Upper lobe of right lung (tissue), 1 donor: ENCODE measurements around the gene RANBP3. TPM values are rescaled to one million over a fixed set of nuclear protein-coding genes. Genes with fewer than 3 reads are reported as not detected.

Experiments
- ATAC-seq: fragments of 200-7000 bp; cut with Tn5 transposase; one replicate; pipeline ENCODE4 v1.9.1; 2020; ENCODE audit warnings: mild to moderate bottlenecking, moderate library complexity
- DNase-seq: peaks from one replicate; pipeline ENCODE4 v3.0.0-alpha.2; 2020
- H3K27ac ChIP-seq: fragments of 200-600 bp; one replicate; pipeline ENCODE4 v1.8.0; 2022
- H3K27me3 ChIP-seq: fragments of 200-600 bp; one replicate; pipeline ENCODE4 v1.8.0; 2022; ENCODE audit warnings: mild to moderate bottlenecking
- H3K36me3 ChIP-seq: fragments of 200-600 bp; one replicate; pipeline ENCODE4 v1.8.0; 2022
- H3K4me1 ChIP-seq: fragments of 200-600 bp; one replicate; pipeline ENCODE4 v1.8.0; 2022
- H3K4me3 ChIP-seq: fragments of 200-600 bp; one replicate; pipeline ENCODE4 v1.8.0; 2022; ENCODE audit warnings: mild to moderate bottlenecking
- H3K9me3 ChIP-seq: fragments of 200-600 bp; one replicate; pipeline ENCODE4 v1.8.0; 2022
- intact Hi-C: fragments of 100-400 bp; cut with DNase I; formaldehyde crosslinking; loops from one replicate; pipeline ENCODE4 v1.11.0; 2022
- total RNA-seq: library from RNA; stranded (reverse); fragmentation: NEBNext Ultra II Directional; extraction: Animal tissue kit (Norgen Biotek cat#: 25700); gene quantifications from one replicate; pipeline ENCODE4 v1.2.1, GENCODE V29; 2021
- TF ChIP-seq, protein P1 (sequence below): fragments of 200-600 bp; IDR thresholded peaks from one replicate; pipeline ENCODE4 v1.8.0; 2022; ENCODE audit warnings: antibody characterized with exemption
- donor health status: DM: no; HTN: yes; CAD: no; lungs with severe emphysema.

The RANBP3 gene
- total RNA-seq, 1 donor from 2014 or later: 65.5 TPM

DNA sequence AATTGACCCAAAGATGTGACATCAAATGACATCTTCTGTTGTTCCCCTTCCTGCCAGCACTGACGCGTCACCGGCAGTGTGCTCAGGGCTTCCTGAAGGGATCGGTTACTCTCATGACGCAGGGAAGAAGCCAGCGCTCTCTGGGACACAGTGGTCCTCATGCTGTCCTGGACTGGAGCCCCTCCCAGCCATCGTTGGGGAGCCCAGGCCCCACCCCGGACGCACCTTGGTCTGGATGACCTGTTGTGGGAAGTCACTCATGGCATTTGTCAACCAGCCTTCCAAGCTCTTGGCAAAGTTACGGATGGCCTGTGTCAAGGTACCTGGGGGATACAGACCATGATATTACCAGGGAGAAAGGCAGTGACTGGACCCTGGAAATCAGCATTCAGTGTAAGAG is 26.0 kb upstream of the RANBP3 start:
- Histone ChIP-seq H3K36me3 (peaks cover 11% of the 10 kb centered on the region), H3K4me3 (no peak overlapping the region), H3K9me3 (no peaks in the 10 kb centered on the region), H3K27me3 (no peaks in the 10 kb centered on the region), H3K27ac (no peak overlapping the region), H3K4me1 (no peaks in the 10 kb centered on the region)
- no peak for DNase-seq
- intact Hi-C loops: no loop called here
- TF ChIP-seq, protein P1, sequence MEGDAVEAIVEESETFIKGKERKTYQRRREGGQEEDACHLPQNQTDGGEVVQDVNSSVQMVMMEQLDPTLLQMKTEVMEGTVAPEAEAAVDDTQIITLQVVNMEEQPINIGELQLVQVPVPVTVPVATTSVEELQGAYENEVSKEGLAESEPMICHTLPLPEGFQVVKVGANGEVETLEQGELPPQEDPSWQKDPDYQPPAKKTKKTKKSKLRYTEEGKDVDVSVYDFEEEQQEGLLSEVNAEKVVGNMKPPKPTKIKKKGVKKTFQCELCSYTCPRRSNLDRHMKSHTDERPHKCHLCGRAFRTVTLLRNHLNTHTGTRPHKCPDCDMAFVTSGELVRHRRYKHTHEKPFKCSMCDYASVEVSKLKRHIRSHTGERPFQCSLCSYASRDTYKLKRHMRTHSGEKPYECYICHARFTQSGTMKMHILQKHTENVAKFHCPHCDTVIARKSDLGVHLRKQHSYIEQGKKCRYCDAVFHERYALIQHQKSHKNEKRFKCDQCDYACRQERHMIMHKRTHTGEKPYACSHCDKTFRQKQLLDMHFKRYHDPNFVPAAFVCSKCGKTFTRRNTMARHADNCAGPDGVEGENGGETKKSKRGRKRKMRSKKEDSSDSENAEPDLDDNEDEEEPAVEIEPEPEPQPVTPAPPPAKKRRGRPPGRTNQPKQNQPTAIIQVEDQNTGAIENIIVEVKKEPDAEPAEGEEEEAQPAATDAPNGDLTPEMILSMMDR: no peak
- no peak for ATAC-seq

DNA sequence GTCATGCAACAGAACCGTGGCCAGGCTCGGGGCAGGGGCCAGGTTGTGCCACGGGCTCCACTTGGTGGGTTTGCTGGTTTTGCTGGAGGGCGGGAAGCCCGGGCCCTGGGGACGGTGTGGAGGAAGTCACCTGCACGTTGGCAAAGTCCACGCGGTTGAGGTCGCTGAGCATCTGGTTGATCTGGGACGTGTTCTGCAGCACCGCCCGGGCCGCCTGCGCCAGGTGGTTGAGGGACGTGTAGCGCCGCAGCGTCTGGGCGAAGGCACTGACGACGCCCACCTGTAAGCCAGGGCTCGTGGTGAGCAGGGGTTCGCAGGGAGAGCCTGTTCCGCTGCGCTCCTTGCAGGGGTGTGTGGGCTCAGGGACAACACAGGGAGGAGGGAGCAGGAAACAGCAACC is 24.7 kb upstream of the RANBP3 start:
- TF ChIP-seq, protein P1: no peak
- ATAC-seq (no peak), DNase-seq (no peak)
- no peaks in the 10 kb centered on the region for H3K27me3 ChIP-seq
- H3K36me3 ChIP-seq: peaks cover 9% of the 10 kb centered on the region
- intact Hi-C loops: no loop called here
- no peak overlapping the region for H3K27ac ChIP-seq
- no peaks in the 10 kb centered on the region for H3K4me1 ChIP-seq
- no peaks in the 10 kb centered on the region for H3K9me3 ChIP-seq
- H3K4me3 ChIP-seq: no peak overlapping the region

DNA sequence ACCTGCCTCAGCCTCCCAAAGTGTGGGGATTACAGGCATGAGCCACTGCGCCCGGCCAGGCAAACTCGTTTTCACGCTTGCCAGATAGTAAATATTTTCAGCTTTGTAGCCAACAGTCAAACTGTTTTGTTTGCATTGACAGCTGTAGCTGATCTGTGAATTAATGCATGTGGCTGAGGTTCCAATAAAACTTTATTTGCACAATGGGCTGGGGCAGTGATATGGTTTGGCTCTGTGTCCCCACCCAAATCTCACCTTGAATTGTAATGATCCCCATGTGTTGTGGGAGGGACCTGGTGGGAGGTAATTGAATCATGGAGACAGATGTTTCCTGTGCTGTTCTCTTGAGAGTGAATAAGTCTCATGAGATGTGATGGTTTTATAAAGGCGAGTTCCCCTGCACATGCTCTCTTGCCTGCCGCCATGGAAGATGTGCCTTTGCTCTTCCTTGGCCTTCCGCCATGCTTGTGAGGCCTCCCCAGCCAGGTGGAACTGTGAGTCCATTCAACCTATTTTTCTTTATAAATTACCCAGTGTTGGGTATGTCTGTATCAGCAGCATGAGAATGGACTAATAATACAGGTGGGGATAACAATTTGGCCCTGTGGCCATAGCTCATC is 22.4 kb upstream of the RANBP3 start:
- Histone ChIP-seq H3K27me3 (no peaks in the 10 kb centered on the region), H3K36me3 (peaks cover 9% of the 10 kb centered on the region), H3K4me3 (no peak overlapping the region), H3K27ac (no peak overlapping the region), H3K9me3 (no peaks in the 10 kb centered on the region), H3K4me1 (no peaks in the 10 kb centered on the region)
- no peak for ATAC-seq
- TF ChIP-seq, protein P1: no peak
- no peak for DNase-seq
- intact Hi-C loops: no loop called here

DNA sequence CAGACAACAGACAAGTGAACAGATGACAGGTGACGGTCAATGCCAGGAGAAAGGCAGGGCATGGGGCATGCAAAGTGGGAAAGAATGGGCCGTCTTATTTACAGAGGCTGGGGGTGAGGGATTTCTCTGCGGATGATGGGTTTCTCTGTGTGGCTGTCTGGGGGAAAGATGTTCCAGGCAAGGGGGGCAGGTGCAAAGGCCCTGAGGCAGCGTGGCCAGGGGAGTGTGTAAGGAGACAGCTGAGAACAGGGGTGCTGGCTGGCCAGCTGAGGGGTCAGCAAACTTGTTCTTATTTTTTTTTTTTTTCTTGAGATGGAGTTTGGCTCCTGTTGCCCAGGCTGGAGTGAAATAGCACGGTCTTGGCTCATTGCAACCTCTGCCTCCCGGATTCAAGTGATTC is 21.8 kb upstream of the RANBP3 start:
- H3K27ac ChIP-seq: no peak overlapping the region
- no peak overlapping the region for H3K4me3 ChIP-seq
- H3K36me3 ChIP-seq: peaks cover 9% of the 10 kb centered on the region
- no peak for DNase-seq
- no peak for ATAC-seq
- TF ChIP-seq, protein P1: no peak
- peaks cover 1% of the 10 kb centered on the region for H3K4me1 ChIP-seq
- no peaks in the 10 kb centered on the region for H3K27me3 ChIP-seq
- no peaks in the 10 kb centered on the region for H3K9me3 ChIP-seq
- intact Hi-C loops: no loop called here

DNA sequence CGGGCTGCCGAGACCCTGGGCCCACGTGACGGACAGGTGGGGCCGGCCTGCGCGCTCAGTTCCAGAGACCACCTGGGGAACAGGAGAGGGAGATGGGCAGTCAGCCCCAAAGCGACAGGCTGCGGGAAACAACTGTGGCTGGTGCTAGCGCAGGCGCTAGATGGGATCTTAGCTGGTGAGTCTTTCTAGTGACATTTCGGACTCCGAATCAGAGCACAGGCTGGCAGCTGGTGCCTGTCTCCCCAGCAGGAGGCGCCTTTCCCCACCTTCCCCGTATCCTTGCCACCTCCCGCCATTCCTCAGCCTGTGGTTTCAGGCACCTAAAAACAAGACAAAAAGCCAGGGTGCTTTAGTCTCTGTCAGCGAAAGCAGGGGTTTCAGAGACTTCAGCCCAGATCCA is 19.4 kb upstream of the RANBP3 start:
- DNase-seq (no peak), ATAC-seq (no peak)
- Histone ChIP-seq H3K27me3 (no peaks in the 10 kb centered on the region), H3K4me1 (peaks cover 11% of the 10 kb centered on the region), H3K27ac (no peak overlapping the region), H3K9me3 (no peaks in the 10 kb centered on the region), H3K36me3 (peaks cover 1% of the 10 kb centered on the region), H3K4me3 (no peak overlapping the region)
- TF ChIP-seq, protein P1: no peak
- intact Hi-C loops: no loop called here
